IPS-20b (cell line): ENCODE measurements around the gene CDC34.
"Not testable (repeated sequence)": the region's sequence is repeated elsewhere in the genome, so short reads cannot be mapped to it uniquely, and the experiment has no call there.

Experiments
- H3K27ac ChIP-seq: one replicate; pipeline ENCODE4 v1.5.1; 2013; ENCODE audit warnings: low read length
- H3K27me3 ChIP-seq: 2 replicates; pipeline ENCODE4 v1.6.1; 2013; ENCODE audit warnings: mild to moderate bottlenecking, low read length, inconsistent platforms; ENCODE audit not compliant: insufficient read depth
- H3K36me3 ChIP-seq: 2 replicates; pipeline ENCODE4 v1.6.1; 2013; ENCODE audit warnings: low read depth, mild to moderate bottlenecking, inconsistent platforms, low read length, moderate library complexity; ENCODE audit not compliant: insufficient read depth
- H3K4me1 ChIP-seq: 2 replicates; pipeline ENCODE4 v1.6.1; 2013; ENCODE audit warnings: mild to moderate bottlenecking, control low read depth, inconsistent platforms, low read length, moderate library complexity; ENCODE audit not compliant: insufficient read depth
- H3K4me3 ChIP-seq: 2 replicates; pipeline ENCODE4 v1.5.1; 2013; ENCODE audit warnings: mild to moderate bottlenecking, low read length, inconsistent platforms
- H3K9ac ChIP-seq: 2 replicates; pipeline ENCODE4 v1.6.1; 2013; ENCODE audit warnings: low read depth, mild to moderate bottlenecking, inconsistent platforms, low read length, moderate library complexity
- H3K9me3 ChIP-seq: 2 replicates; pipeline ENCODE4 v1.6.1; 2013; ENCODE audit warnings: mild to moderate bottlenecking, low read depth, low read length, inconsistent platforms; ENCODE audit not compliant: insufficient read depth

CDC34 gene

GRCh38 chr19:582497-583197 is 51.1 kb downstream of the CDC34 start:
- no peak overlapping the region for H3K4me3 ChIP-seq
- no peak overlapping the region for H3K9ac ChIP-seq
- no peaks in the 10 kb centered on the region for H3K9me3 ChIP-seq
- no peaks in the 10 kb centered on the region for H3K27me3 ChIP-seq
- H3K4me1 ChIP-seq = no peaks in the 10 kb centered on the region
- no peak overlapping the region for H3K27ac ChIP-seq
- peaks cover 42% of the 10 kb centered on the region for H3K36me3 ChIP-seq

DNA sequence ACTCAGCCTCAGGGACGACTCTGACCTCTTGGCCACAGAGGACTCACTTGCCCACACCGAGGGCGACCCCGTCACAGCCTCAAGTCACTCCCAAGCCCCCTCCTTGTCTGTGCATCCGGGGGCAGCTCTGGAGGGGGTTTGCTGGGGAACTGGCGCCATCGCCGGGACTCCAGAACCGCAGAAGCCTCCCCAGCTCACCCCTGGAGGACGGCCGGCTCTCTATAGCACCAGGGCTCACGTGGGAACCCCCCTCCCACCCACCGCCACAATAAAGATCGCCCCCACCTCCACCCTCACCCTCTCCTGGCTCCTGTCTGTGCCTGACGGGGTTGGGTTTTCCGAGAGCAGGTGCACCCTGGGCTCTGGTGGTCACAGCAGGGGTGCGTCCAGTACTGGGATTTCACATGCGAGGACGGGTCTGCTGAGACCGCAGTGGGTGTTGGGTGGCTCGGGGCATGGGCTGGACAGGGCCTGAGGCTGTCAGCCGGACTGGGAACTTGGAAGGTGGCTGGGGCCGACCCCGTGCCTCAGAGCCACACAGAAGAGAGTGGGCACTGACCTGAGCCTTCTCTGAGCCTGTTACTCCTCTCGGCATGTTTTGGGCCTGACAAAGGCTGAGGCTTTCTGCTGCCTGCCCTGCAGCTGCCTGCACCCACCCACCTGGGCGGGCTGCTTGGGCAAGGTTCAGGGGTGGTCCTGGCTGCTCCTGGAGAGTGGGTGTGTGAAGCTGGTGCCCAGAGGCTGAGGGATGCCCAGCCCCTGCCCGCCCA is 51.8 kb downstream of the CDC34 start:
- Histone ChIP-seq H3K27ac (no peak overlapping the region), H3K4me3 (no peak overlapping the region), H3K27me3 (peaks cover 7% of the 10 kb centered on the region), H3K9ac (no peak overlapping the region), H3K4me1 (no peaks in the 10 kb centered on the region), H3K36me3 (peaks cover 36% of the 10 kb centered on the region), H3K9me3 (no peaks in the 10 kb centered on the region)

DNA sequence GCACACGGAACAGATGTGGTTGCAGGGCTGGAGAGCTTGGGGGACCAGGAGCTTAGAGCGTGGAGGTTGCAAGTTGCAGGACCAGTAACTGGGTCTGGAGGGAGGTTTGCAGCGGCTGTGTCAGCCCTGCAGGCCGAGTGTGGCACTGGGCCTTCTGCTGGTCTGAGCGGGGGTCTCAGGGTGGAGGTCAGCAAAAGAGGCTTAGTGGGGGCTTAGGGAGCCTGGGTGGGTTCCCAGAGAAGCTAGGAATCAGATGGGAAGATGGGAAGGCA is 52.3 kb downstream of the CDC34 start:
- Histone ChIP-seq H3K36me3 (peaks cover 34% of the 10 kb centered on the region), H3K9ac (no peak overlapping the region), H3K4me1 (no peaks in the 10 kb centered on the region), H3K4me3 (no peak overlapping the region), H3K27ac (no peak overlapping the region), H3K27me3 (peaks cover 12% of the 10 kb centered on the region), H3K9me3 (no peaks in the 10 kb centered on the region)

DNA sequence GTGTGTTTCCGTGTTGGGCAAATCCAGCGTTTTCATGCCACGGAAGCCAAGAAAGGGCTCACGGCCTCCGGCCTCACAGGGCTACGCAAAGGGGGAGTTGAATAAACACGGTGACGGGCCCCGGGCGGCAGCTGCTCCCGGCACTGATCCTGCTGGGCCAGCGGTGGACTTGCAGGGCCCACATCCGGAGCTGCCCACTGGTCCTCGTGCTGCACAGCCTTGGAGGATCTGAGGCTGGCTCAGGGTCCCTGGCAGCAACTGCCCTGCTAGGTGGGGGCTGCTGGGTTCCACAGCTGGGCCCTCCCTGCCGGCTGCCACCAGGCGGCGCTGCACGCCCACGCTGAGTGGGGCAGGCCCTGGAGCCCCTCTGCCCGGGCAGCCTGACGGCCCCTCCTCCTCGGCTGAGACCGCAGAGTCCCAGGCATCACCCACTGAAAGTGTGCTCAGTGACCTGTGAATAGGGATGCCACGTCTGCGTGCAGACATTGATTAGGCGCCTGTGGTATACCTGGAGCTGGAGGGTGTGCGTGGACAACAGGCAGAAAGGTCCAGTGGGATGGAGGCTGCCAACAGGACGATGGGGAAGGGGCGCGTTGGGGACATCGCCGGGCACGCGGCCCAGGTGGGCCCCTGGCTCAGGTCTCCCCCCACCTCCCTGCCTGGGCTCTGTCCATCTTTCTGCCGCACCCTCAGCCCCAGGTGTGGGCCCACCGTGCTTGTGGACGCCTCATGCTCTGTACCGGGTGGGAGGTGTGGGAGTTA is 52.9 kb downstream of the CDC34 start:
- H3K36me3 ChIP-seq = peaks cover 32% of the 10 kb centered on the region
- no peak overlapping the region for H3K27ac ChIP-seq
- H3K9me3 ChIP-seq = no peaks in the 10 kb centered on the region
- H3K4me3 ChIP-seq = no peak overlapping the region
- H3K9ac ChIP-seq = no peak overlapping the region
- peaks cover 17% of the 10 kb centered on the region for H3K27me3 ChIP-seq
- no peaks in the 10 kb centered on the region for H3K4me1 ChIP-seq

DNA sequence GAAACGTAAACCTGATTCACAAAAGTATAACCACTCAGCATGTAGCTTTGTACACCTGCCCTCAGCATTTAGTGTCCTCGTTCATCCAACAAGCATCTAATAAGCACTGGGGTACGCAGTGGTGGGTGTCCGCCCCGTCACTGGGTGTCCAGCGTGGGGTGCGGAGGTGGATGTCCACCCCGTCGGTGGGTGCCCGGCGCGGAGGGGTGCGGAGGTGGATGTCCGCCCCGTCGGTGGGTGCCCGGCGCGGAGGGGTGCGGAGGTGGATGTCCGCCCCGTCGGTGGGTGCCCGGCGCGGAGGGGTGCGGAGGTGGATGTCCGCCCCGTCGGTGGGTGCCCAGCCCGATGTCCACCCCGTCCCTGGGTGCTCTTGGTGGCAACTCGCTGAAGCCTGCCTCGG is 53.6 kb downstream of the CDC34 start:
- H3K36me3 ChIP-seq = peaks cover 25% of the 10 kb centered on the region
- H3K27ac ChIP-seq, H3K4me1 ChIP-seq, H3K9me3 ChIP-seq, H3K9ac ChIP-seq, H3K4me3 ChIP-seq: not testable (repeated sequence)
- peaks cover 19% of the 10 kb centered on the region for H3K27me3 ChIP-seq

- Histone ChIP-seq H3K36me3 (peaks cover 20% of the 10 kb centered on the region), H3K27ac (no peak overlapping the region), H3K4me1 (no peaks in the 10 kb centered on the region), H3K4me3 (no peak overlapping the region), H3K9me3 (no peaks in the 10 kb centered on the region), H3K9ac (no peak overlapping the region), H3K27me3 (peaks cover 23% of the 10 kb centered on the region)
Measured at GRCh38 chr19:585551-586110, 54.1 kb downstream of the CDC34 start.

DNA sequence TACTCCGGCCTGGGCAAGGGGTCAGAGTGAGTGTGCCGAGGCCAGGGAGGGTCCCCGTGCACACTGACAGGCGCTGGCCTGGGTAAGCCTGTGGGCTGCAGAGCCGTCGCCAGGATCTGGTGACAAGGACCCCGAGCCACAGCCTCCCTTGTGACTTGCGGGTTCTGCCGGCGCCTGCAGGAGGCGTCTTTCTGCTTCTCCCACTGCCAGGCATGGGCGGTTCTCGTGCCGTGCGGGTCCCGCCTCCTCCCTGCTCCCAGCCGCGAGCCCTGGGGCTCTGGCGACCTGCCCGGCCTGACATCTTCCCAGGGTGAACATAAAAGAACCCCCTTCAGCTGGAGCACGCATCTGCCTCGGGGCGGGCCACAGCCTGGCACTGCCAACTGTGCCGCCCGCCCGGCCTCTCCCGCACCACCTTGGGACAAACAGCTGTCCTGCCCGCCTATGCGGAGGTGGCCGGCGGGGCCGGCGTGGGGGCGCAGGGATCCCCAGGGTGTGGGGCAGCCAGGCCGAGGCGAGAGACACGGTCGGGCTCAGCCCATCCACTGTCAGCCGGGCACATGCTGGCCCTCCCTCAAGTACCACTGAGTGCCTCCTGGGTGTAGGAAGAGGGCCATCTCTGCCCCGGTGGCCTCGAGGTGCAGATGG is 56.7 kb downstream of the CDC34 start:
- Histone ChIP-seq H3K27me3 (peaks cover 48% of the 10 kb centered on the region), H3K4me1 (no peaks in the 10 kb centered on the region), H3K9ac (no peak overlapping the region), H3K9me3 (no peaks in the 10 kb centered on the region), H3K36me3 (peaks cover 1% of the 10 kb centered on the region; the same call in 1 of the 2 replicates), H3K27ac (no peak overlapping the region), H3K4me3 (no peak overlapping the region)

DNA sequence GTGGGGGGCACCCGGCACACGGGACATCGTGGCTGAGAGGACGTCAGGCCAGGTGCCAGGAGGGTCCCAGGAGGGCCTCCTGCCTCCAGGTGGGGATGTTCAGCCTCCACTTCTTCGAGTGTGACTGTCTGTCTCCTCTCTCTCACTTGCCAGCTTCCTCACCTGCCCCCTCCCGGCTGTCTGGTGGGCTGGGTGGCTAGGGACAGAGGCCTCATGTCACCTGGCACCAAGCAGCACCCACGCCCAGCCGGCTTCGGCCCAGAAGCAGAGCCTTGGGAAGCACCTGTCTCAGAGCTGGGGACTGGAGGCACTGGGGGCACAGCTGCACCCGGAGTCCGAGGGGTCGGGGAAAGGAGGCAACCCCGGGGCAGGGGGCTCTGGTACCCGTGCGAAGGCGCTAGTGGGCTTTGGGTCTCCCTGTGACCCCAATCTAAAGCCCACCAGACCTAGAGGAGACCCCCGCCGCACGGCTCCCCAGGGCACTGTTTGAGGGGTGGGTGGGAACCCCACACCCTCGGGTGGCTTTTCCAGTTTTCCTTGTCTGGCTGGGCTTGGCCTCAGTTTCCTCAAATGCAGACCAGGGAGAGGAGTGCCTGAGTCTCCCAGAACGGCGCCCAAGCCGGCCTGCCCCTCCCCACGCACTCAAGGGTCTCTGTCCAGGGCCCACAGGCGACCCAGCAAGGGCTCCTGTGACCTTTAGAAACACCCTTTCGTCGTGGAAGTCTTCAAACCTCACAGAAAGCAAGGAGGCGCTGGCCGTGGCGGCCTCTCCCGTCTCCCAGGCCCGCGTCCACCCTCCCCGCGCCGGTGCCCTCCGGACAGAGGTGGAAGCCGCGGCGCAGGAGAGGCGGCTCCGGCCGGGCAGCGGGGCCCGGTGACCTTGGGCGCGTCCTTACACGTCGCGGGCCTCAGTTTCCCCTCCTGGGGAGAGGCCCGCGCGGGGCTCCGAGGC is 57.5 kb downstream of the CDC34 start:
- no peaks in the 10 kb centered on the region for H3K4me1 ChIP-seq
- no peak overlapping the region for H3K27ac ChIP-seq
- H3K9me3 ChIP-seq = no peaks in the 10 kb centered on the region
- no peak overlapping the region for H3K4me3 ChIP-seq
- no peaks in the 10 kb centered on the region for H3K36me3 ChIP-seq
- no peak overlapping the region for H3K9ac ChIP-seq
- peaks cover 53% of the 10 kb centered on the region for H3K27me3 ChIP-seq

DNA sequence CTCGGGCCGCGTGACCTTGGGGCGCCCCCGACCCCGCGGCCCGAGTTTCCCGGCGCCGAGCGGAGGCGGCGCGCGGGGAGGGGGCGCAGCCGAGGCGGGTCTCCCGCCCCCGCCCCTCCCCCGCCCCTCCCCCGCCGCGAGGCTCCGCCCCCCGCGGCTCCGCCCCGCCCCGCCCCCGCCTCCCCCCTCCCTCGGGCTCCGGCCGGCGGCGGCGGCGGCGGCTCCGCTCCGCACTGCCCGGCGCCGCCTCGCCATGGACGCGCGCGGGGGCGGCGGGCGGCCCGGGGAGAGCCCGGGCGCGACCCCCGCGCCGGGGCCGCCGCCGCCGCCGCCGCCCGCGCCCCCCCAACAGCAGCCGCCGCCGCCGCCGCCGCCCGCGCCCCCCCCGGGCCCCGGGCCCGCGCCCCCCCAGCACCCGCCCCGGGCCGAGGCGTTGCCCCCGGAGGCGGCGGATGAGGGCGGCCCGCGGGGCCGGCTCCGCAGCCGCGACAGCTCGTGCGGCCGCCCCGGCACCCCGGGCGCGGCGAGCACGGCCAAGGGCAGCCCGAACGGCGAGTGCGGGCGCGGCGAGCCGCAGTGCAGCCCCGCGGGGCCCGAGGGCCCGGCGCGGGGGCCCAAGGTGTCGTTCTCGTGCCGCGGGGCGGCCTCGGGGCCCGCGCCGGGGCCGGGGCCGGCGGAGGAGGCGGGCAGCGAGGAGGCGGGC is 58.3 kb downstream of the CDC34 start, which contains the start of gene HCN2:
HCN2 (plus strand) TSS at position 189 of the 703 bp plus-strand sequence; CDS start at position 254, 65 bp downstream.
- no peaks in the 10 kb centered on the region for H3K4me1 ChIP-seq
- H3K27ac ChIP-seq = no peak within 1 kb of the TSS
- no peak within 1 kb of the TSS for H3K9ac ChIP-seq
- no peaks in the 10 kb centered on the region for H3K36me3 ChIP-seq
- H3K9me3 ChIP-seq = no peaks in the 10 kb centered on the region
- peaks cover 53% of the 10 kb centered on the region for H3K27me3 ChIP-seq
- H3K4me3 ChIP-seq = no peak within 1 kb of the TSS

- Histone ChIP-seq H3K27me3 (peaks cover 53% of the 10 kb centered on the region), H3K4me1 (no peaks in the 10 kb centered on the region), H3K9ac (no peak overlapping the region), H3K36me3 (no peaks in the 10 kb centered on the region), H3K4me3 (no peak overlapping the region), H3K9me3 (no peaks in the 10 kb centered on the region), H3K27ac (no peak overlapping the region)
Measured at GRCh38 chr19:590396-590745, 58.8 kb downstream of the CDC34 start.
